Endothelial cell of umbilical vein (primary cell): ENCODE data around the gene ARPC1B. TPM values are rescaled to one million over a fixed set of nuclear protein-coding genes. Genes with fewer than 3 reads are reported as not detected.

Experiments used
- BruUV-seq: library from RNA; stranded (reverse); fragments of 400-500 nt; replicated peaks from 2 replicates; lab custom pipeline; 2021; lab: Mats Ljungman, UMichigan
- CTCF ChIA-PET: fragments of 300-600, 350-600 bp; sonication (Branson Sonifier 250); formaldehyde crosslinking; loops from one replicate; lab custom pipeline; 2021; ENCODE audit warnings: antibody characterized with exemption, inconsistent platforms; lab: Charles Lee
- POLR2A ChIA-PET: fragments of 300-600, 350-600 bp; sonication (Branson Sonifier 250); formaldehyde crosslinking; loops from one replicate; lab custom pipeline; 2021; ENCODE audit warnings: antibody characterized with exemption, inconsistent platforms; lab: Charles Lee
- DNase-seq: peaks from one replicate; pipeline ENCODE4 v3.0.0-alpha.2; 2011; ENCODE audit warnings: low read depth, low spot score
- FAIRE-seq: peaks from 2 replicates; lab custom pipeline; 2011; peaks lifted over from hg19 to GRCh38; lab: Jason Lieb, UNC
- H2AFZ ChIP-seq: 2 replicates; pipeline ENCODE4 v1.6.0; 2012; ENCODE audit warnings: low read depth, low read length, control low read depth, inconsistent platforms
- H3K27ac ChIP-seq: 2 replicates; pipeline ENCODE4 v1.5.1; 2011; ENCODE audit warnings: low read depth, mild to moderate bottlenecking, control low read depth, low read length, moderate library complexity; ENCODE audit not compliant: insufficient read depth
- H3K27me3 ChIP-seq, 2 experiments: 2 replicates each; pipeline versions ENCODE4 v1.6.0 to v1.6.1; 2011; ENCODE audit warnings: low read length in 2 of 2, mixed read lengths in 1 of 2; ENCODE audit not compliant: control insufficient read depth in 2 of 2, insufficient read depth in 2 of 2
- H3K36me3 ChIP-seq, 2 experiments: 2 replicates in 1 of 2; 3 replicates in 1 of 2; pipeline ENCODE4 v1.5.1; 2011; ENCODE audit warnings: low read length in 2 of 2, mild to moderate bottlenecking in 1 of 2, moderate library complexity in 1 of 2; ENCODE audit not compliant: control insufficient read depth in 2 of 2, insufficient read depth in 2 of 2; ENCODE audit errors: extremely low read depth in 1 of 2
- H3K4me1 ChIP-seq: 3 replicates; pipeline ENCODE4 v1.5.1; 2011; ENCODE audit warnings: mild to moderate bottlenecking, low read length; ENCODE audit not compliant: control insufficient read depth, insufficient read depth; ENCODE audit errors: extremely low read depth
- H3K4me2 ChIP-seq: 2 replicates; pipeline ENCODE4 v1.6.1; 2011; ENCODE audit warnings: low read length, control low read depth, mixed read lengths; ENCODE audit not compliant: insufficient read depth
- H3K4me3 ChIP-seq, 3 experiments: fragments of 200-600 bp in 1 of 3; sonication (generic), shearing (Covaris generic) in 1 of 3; replicated peaks in 1 of 3; 2 replicates each; pipeline ENCODE4 v1.5.1; 2011 to 2016; ENCODE audit warnings: control low read depth in 3 of 3, low read length in 3 of 3, mild to moderate bottlenecking in 2 of 3, inconsistent platforms in 1 of 3, low read depth in 1 of 3, moderate library complexity in 1 of 3; ENCODE audit not compliant: insufficient read depth in 1 of 3
- H3K79me2 ChIP-seq: 2 replicates; pipeline ENCODE4 v1.6.0; 2012; ENCODE audit warnings: low read length, inconsistent platforms; ENCODE audit not compliant: control insufficient read depth, insufficient read depth
- H3K9ac ChIP-seq: replicated peaks from 2 replicates; pipeline ENCODE3; 2011; ENCODE audit warnings: low read length, control low read depth; ENCODE audit not compliant: insufficient read depth; ENCODE audit errors: extremely low read depth
- H3K9me1 ChIP-seq: replicated peaks from 3 replicates; pipeline ENCODE4 v1.6.0; 2011; ENCODE audit warnings: mild to moderate bottlenecking, low read length; ENCODE audit not compliant: control insufficient read depth, insufficient read depth; ENCODE audit errors: extremely low read depth
- H3K9me3 ChIP-seq: replicated peaks from 2 replicates; pipeline ENCODE4 v1.5.1; 2012; ENCODE audit warnings: low read length, inconsistent platforms; ENCODE audit not compliant: control insufficient read depth, insufficient read depth
- H4K20me1 ChIP-seq: replicated peaks from 2 replicates; pipeline ENCODE3; 2011; ENCODE audit warnings: mild to moderate bottlenecking, low read length; ENCODE audit not compliant: control insufficient read depth, insufficient read depth; ENCODE audit errors: extremely low read depth
- CTCF ChIP-seq, 2 donors: IDR thresholded peaks; 1 replicate in 1 of 2; 2 replicates in 1 of 2; pipeline ENCODE4 v1.5.1; 2011; ENCODE audit warnings: low read length in 2 of 2, mild to moderate bottlenecking in 2 of 2, moderate library complexity in 2 of 2, control low read depth in 1 of 2, inconsistent platforms in 1 of 2, low read depth in 1 of 2; ENCODE audit not compliant: insufficient read depth in 1 of 2; ENCODE audit errors: extremely low read depth in 1 of 2
- FOS ChIP-seq: IDR thresholded peaks from 2 replicates; pipeline ENCODE4 v1.6.1; 2011; ENCODE audit warnings: mild to moderate bottlenecking, low read length, moderate library complexity, borderline replicate concordance; ENCODE audit not compliant: insufficient read depth
- POLR2A ChIP-seq: IDR thresholded peaks from 2 replicates; pipeline ENCODE4 v1.6.1; 2012; ENCODE audit warnings: low read depth, mild to moderate bottlenecking, control low read depth, low read length
- dilution Hi-C: fragments of 300-500 bp; cut with MboI; formaldehyde crosslinking; loops from one replicate; pipeline ENCODE4 v1.15.0; 2019; ENCODE audit warnings: low sequenced_read_pairs; ENCODE audit not compliant: extremely low pct_ligation_motif_present
- intact Hi-C: fragments of 100-400 bp; cut with micrococcal nuclease; formaldehyde crosslinking; loops from one replicate; pipeline ENCODE4 v1.10.0; 2022
- polyA plus RNA-seq, 4 experiments: library from polyadenylated mRNA; depleted of rRNA in 3 of 4; stranded (reverse) in 3 of 4; unstranded in 1 of 4; fragments of >200 nt; gene quantifications; 2 replicates each; pipeline versions ENCODE4 v1.2.1 to v1.2.3, GENCODE V29; 2011 to 2012; ENCODE audit warnings: missing spikeins in 1 of 4
- total RNA-seq: library from RNA; stranded (reverse); gene quantifications from 2 replicates; pipeline ENCODE4 v1.2.3, GENCODE V29; 2021

The ARPC1B gene
- total and polyA plus RNA-seq, 2 donors (not counting 3 experiments of a cell fraction or from before 2014, with no cell fraction given), result 232 to 831 TPM

DNA sequence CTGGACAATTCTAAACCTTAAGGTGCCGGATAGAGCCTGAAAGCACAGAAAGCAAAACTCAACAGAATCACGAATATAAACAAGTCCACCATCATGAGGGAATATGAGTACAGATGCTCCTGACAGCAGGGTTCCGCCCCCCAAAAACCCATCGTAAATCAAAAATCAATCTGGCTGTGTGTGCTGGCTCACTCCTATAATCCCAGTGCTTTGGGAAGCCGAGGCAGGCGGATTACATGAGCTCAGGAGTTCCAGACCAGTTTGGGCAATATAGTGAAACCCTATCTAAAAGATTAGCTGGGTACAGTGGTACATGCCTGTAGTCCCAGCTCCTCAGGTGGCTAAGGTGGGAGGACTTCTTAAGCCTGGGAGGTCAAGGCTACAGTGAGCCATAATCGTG, 46.5 kb downstream of the ARPC1B start:
- ChIA-PET CTCF (interaction anchor here (1.4 kb wide), 1 partner anchor 12 kb away, joined by 3 read pairs; no protein-coding TSS in a partner anchor), POLR2A (no interaction called here)
- Histone ChIP-seq H3K4me2 (no peak overlapping the region), H3K9me3 (no peaks in the 10 kb centered on the region), H3K9me1 (no peaks in the 10 kb centered on the region), H3K9ac (no peak overlapping the region), H2AFZ (no peak overlapping the region), H3K27ac (no peak overlapping the region), H3K36me3 (peaks cover 10 to 47% of the 10 kb centered on the region in 2 experiments), H4K20me1 (peaks cover under 1% of the 10 kb centered on the region), H3K27me3 (no peaks in the 10 kb centered on the region), H3K79me2 (peaks cover 2% of the 10 kb centered on the region), H3K4me3 (no peak overlapping the region), H3K4me1 (no peaks in the 10 kb centered on the region)
- DNase-seq, result no peak
- no TSS peak for BruUV-seq
- intact Hi-C loops, result no loop called here
- TF ChIP-seq POLR2A, result peak; percentile 16
- TF ChIP-seq CTCF (IDR thresholded peaks at IDR 0.05; ENCODE audit: extremely low read depth in 1 of 2, insufficient read depth in 1 of 2, low read depth in 1 of 2, low read length in 2 of 2), result no peak
- no peak for FAIRE-seq
- dilution Hi-C loops, result no loop called here

DNA sequence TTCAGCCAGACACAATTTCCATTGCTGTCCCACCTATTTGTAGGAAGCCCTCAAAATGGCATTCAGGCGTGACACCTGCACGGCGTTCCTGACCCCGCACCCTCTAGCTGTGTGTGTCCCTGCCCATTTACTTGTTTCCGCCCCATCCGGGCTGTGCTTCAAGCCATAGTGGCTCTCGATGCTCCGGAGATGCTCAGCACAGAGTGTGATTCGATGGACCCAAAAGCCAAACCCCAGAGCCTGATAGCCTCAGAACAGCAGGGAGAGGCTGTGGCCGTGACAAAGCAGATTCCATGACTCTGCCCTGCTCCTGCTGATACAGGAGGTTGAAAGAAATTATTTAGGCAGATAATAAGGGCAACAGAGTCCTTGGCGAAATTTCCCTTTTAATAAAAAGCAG, 47.7 kb downstream of the ARPC1B start:
- Histone ChIP-seq H2AFZ (no peak overlapping the region), H3K9me3 (no peaks in the 10 kb centered on the region), H3K36me3 (peaks cover 10 to 45% of the 10 kb centered on the region in 2 experiments), H3K4me2 (no peak overlapping the region), H3K9ac (no peak overlapping the region), H3K27me3 (no peaks in the 10 kb centered on the region), H3K9me1 (no peaks in the 10 kb centered on the region), H3K27ac (no peak overlapping the region), H3K4me1 (no peaks in the 10 kb centered on the region), H3K4me3 (no peak overlapping the region), H4K20me1 (no peaks in the 10 kb centered on the region), H3K79me2 (no peaks in the 10 kb centered on the region)
- DNase-seq, result no peak
- no peak for TF ChIP-seq FOS
- FAIRE-seq, result no peak
- CTCF ChIA-PET, result interaction anchor here (1.5 kb wide), 1 partner anchor 9 kb away, joined by 3 read pairs; no protein-coding TSS in a partner anchor
- intact Hi-C loops (no loop called here), dilution Hi-C loops (no loop called here)
- POLR2A ChIA-PET, result no interaction called here
- no TSS peak for BruUV-seq
